RPMI8226 (cell line): ENCODE data around the gene LDB2.
A peak's percentile ranks its signal among the peaks of the same experiment; 100 is the strongest.

Experiments used
- DNase-seq: peaks from one replicate; pipeline ENCODE4 v3.0.0-alpha.2; 2015

Gene LDB2

DNA sequence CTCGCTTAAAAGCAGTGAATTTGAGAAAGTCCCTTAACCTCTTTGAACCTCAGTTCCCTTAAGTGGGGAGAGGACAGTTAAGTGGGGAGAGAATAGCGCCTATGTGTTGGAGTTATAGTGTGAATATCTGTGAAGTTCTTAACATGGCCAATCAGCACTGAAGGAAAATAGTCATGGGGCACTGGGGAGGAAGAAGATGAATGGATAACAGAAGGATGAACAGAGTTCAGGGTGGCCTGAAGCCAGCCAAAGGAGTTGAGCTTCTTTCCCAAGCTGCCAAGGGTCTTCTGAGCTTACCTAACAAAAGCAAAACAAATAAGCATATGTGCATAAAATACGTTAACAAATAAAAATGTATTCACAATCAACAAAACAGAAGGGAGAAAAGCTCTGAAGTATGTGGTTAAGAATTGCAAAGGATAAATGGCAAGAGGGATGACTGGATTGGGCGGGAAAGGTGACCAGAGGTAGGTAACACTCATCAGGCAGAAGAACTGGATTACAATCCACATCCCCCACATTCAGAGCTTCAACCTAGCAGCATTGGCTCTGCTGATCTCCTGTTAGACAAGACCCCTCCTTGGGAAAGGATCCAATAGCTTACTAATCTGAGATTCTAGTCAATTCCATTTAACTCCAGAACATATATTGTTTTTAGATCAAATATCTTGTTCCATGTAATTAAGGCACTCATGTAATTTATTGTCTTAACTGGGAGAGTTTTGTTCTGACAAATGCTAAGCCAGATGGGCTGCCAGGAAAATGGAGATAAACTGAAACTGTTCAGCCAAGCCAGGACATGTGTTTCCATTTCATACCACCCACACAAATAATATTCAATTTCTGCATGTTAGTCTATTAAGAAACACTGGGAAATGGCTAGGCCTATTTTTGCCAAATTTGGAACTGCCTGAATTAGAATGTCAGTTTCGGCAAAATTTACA, 221.2 kb downstream of the LDB2 start:
- no peak for DNase-seq

DNA sequence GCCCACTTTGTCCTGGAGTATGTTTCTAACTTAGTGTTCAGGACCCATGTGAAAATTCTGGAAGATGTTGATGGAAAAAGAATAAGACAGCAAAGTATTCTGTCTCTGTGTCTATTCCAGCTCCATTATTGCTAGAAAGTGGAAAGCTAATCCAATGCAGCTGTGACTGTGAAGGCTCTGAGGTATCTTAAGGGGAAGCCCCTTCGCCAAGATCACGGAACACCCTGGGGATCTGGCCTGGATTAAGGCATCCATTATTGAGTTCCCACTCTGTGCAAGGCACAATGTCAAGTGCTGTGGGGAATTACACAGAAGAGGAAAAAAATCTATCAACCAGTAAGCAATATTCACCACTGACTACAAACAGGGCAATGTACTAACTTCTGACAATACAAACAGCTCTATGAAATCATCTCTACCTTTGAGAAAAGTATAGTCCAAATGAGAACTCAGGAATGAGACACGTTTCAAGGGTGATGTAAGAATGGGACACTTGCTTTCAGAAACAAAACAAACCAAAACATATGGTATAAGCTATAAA, 222.1 kb downstream of the LDB2 start:
- no peak for DNase-seq

DNA sequence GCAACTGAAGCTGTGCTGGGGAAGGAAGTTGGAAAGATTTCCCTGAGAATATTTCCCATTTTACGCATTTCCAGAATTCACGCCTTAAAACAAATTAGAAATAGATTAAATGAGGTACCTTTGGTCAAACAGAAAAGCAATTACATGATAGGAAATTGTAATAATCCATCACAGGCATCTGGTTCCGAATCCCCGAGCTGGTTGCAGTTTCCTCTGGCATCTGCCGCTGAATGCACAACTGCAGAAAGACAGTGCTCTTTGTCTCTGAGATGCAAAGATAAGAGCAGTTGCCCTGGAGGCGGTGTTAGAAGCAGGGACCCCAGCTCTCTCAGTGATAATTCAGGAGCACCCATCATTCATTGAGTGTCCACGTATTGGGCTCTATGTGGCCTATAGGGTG, 224.4 kb downstream of the LDB2 start:
- no peak for DNase-seq

DNA sequence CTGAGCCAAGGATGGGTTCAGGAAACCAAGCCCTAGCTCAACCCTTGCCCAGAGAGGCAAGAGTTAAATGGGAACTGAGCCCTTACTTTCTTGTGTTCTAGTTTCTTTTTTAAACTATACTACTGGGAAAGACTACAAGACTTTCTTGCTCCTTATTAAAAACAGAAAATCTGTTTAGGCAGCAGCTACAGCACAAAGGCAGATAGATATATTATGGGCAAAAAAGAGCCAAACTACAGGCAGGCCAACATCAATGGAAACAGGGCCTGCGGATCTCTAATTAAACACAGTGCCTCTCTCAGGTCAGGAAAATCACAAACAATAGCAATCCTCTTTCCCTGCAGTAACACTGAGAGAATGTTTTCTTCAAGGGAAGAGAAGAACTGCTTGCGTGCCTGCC, 226.0 kb downstream of the LDB2 start:
- no peak for DNase-seq

DNA sequence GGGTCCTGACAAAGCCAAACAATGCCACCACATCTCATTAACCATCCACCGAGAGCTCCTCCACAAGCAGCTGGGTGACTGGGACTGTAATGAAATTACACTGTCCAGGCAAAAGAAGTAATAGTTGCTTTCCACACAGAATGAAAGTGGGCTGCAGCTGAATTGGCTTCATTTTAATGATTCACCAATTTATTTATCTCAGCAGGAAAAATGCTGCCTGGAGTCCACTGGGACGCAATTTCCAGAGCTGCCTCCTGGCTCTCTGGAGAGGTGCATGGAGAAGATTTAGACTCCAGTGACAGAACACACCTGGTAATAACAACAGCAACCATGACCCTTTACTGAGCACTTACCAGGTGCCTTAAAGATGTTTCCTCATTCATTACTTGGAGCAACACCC, 226.7 kb downstream of the LDB2 start:
- DNase-seq, result no peak

DNA sequence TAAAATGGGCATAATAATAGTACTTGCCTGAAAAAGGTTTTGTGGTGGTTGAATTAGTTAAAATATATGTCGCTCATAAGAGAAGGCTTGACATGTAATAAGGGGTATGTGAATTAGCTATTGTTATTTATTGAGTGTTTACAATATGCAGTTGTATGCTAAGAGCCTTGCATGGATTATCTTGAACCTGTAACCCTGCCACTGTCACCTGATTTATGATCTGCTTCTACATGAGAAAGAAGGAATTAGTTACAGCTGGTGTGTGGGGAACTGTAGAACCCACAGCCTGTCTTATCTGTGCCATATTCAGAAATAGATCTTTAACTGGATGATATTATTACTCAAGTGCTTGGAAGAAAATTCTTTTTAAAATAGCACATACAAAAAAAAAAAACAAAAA, 227.7 kb downstream of the LDB2 start:
- no peak for DNase-seq

DNA sequence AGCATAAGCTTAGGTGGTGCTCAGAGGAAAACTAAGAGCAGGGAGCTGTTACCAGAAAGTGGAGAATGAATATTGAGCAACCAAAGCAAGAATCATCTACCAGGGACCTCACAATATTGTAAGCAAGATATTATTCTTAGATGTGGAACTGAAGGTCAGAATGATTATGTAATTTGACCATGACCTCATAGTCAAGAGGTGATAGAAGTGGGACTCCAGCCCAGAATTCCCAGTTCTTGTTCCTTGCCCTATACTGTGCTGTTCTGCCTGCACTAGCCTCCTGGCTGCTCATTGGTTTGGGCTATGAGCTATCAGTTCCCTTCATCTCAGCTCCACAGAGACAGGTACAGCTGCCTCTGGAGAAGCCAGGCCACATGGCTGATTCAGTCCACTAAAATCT, 229.4 kb downstream of the LDB2 start:
- no peak for DNase-seq

DNA sequence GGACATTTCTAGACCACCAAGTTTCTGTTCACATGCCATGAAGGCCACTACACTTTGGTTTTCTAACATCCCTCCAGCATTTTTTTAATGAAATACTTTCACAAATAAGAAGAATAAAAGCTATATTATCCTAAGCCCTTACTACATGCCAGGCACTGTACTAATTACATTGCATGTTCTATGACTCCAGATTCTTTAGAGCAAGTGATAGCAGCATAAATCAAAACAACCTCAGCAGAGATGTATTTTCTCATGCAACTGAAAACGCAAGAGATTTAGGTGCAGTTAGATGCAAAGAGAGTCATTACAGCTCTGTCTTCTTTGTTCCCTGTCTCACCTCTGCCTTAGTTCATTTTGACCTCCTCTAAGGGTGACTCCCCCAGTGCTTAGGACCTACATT, 230.0 kb downstream of the LDB2 start:
- DNase-seq, result no peak

DNA sequence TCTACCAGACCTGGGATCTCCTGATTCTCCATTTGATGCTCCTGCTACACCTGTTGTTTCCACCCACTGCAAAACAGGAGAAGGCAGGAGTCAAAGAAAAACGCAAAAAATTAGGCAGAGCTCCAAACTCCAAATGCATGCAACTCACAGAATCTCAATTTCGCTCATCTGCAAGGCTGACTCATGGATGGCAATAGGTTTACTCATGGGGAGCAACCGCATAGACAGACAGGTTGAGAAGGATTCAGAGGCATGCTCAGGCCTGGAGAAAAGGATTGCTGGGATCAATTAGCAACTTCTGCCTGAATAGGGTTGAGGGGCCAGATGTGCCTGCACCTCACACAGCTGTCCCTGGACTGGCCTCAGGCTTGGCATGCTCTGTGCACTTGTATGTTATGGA, 231.0 kb downstream of the LDB2 start:
- DNase-seq, result no peak

DNA sequence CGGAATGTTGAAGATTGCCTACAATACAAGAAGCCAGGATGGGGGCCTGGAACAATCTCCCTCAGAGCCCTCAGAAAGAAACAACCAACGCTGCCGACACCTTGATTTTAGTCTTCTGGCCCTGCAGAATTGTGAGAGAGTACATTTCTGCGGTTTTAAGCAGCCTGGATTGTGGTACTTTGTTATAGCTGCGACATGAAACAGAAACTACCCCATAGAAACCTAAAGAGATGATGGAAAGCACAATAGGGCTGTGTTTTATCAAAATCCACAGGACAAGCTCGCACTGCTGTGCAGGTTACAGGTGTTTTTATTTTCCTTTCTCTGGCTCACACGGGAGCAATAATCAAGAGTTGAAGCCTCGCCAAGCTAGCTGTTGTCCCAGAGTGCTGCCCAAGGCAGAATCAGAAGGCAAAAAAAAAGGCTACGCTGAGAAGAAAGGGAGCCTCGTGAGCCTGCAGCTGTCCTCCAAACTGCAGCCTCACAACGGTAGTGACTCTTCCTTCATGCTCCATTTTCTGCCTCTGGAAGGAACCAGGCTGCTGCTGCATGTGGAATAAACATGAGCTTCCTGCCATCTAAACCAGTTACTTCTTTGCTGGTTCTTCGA, 232.4 kb downstream of the LDB2 start:
- peak; percentile 2 for DNase-seq

DNA sequence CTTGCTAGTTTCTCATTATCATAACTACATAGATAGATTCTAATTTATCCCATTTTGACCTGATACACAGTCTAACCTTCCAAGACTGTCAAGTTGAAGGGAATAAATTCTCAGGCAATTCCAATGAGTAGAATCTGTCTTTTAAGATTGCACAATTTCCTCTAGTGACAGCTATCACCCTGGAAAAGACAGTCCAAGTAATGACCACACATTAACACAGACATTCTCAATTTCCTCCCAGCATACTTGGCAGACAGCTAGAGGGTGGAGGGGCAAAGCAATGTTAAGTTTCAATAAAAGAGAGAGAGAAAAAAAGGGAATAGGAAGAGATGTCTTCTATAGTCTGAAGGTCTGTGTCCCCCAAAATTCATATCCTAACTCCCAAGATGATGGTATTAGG, 234.7 kb downstream of the LDB2 start:
- DNase-seq, result no peak

DNA sequence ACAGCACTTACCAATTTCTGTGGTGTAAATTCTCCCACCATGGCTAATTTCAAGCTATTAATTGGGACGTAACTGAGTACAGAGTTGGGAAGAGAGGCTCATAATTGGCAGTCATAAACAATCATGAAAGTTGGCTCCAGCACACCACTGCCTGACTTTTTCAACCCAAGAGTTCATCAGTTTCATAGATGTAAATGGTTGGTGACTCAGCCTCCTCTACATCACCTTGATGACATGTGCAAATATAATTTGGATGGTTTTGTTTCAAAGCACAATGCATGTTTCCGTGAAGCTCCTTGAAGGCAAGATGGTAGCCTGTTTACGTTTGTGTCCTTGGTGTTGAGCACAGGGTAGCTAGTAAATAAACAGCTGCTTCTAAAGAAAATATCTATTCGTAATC, 235.1 kb downstream of the LDB2 start:
- no peak for DNase-seq

DNA sequence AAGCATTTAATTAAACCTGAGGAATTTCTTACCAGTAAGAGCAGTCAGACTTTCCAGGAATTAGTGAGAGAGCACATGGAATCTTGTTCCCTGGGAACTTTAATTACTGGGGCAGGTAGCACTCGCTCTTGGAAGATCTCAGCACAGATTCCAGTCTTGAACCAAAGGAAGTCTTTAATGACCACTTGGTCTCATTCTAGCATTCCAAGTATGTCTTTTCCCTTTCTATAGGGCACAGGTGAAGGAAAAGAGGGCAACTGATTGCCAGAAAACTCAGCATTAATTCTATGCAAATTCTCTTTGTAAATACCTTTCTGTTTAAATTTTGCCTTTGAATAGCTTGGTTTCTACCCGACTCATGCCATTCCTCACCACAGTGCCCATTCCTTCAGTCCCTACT, 236.6 kb downstream of the LDB2 start:
- DNase-seq, result no peak

DNA sequence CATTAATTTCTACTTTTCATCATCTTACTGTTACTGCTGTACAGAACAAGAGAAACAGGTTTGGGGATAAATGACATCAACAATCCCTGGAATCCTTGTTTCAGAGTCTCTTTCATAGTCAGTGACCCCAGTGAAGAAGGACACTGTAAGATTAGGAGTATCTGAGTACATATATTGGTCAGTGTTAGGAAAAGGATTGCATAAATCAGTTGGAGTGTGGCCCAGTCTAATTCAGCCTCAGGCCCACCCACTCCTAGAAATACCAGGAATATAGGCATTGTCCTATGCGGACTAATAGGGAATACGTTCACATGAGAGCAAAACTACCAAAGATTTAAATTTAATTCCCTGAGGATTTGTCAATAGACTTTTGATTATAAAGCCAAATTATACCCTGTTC, 237.8 kb downstream of the LDB2 start:
- no peak for DNase-seq

DNA sequence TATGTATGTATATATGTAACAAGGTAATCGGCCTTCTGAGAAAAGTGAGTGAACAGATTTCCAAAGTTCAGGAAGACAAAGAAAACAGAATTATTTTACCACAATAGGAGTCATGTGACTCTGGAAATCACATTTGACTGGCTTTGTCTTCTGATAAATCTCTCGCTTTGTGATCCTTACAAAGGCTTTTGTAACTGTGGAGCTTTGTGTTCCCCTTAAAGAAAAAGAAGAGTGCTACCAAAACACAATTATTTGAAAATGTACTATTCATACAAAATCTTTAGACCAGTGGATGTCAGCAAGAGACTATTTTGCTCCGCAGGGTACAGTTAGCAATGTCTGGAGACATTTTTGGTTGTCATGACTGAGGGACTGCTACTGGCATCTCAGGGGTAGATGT, 238.8 kb downstream of the LDB2 start:
- DNase-seq, result no peak

DNA sequence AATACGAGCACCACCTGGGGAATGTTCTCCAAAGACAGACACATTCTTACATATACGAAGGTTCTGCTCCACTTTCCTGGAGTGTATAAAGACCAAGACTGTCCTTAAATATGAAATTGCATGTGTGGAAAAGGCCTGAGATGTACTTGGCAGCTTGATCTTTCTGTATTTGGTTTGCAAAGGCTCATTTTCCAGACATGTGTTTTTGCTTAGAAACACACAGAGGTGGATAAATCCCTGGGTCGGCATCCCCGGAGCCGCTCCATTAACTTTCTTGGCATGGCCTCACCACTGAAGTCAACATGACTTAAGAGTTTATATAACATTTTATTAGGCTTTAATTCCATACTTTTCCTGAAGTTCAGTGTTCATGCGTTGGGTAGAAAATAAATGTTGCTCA, 239.4 kb downstream of the LDB2 start:
- no peak for DNase-seq

DNA sequence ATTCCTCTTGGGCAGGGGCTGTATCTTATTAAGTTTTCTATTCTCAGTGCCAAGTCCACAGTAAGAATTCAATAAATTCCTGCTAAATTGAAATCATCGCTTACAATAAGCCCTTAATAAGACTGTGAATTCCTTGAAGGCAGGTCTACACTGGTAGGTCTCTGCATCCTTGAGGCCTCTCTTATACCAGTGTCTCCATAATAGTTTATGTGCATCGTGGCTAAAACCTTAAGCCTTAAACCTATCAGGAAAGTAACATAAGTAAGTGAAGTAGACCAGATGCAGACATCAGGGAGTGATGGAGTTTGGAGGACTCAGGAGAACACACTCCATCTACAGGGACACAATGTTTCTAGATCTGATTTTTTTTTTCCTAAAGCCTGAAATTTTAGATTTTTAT, 240.3 kb downstream of the LDB2 start:
- DNase-seq, result no peak

DNA sequence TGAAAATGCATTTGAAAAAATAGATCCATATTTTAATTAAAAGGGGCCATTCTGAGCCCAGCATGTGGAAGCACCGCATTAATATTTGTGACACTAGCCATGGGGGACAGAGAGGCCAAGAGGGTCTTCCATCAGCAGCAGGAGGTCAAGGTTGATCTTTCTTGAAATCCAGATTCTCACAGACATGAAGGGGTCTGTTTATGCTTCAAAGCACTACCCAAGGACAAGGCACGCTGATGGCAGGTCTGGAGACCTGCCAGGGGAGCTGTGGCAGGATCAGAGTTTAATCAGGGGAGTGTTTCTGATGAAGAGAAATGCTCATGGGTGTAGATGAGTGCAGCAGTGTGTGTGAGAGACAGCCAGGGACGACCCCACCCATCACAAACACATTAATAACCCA, 243.3 kb downstream of the LDB2 start:
- no peak for DNase-seq

DNA sequence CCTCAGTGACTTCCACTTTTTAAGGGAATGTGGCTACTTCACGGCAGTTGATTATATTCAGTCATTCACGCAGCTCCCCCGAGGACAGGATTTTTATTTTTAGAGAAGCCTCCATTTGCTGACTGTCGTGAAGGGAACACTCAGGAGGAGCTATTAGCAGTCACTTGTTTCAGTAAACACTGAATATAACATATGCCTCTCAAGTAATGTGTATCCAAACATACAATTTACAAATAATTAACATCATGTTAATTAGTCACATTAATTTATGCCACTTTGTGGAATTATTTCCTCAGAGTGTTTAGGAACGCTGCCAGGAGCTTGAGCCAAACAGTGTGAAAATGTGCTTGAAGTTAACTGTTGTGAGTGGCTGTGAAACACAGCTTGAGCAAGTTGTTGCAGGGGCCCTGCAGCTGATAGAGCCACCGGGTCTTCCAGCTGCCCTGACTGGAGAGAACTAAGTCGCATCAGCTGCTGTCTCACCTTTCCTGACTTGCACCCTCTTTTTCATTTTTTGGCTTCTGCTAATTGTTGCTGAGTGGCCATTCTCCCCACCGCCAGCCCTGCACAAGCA, 245.6 kb downstream of the LDB2 start:
- no peak for DNase-seq

DNA sequence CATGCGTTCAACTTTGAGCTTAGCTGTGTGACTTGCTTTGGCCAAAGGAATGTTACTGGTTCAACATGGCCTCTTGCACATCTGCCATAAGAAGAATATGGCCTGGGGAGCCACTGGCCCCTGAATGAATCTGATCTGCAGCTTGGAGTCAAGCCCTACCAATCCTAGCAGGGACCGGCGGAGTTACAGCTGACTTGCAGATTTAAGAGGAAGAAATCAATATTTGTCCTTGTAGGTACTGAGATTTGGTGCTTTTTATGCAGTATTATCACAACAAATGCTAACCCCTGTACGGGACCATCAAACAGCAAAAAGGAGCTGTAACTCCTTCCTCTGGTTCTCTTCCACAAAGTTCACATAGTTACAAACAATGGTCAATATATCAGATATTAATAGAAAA, 252.0 kb downstream of the LDB2 start:
- DNase-seq, result no peak

DNA sequence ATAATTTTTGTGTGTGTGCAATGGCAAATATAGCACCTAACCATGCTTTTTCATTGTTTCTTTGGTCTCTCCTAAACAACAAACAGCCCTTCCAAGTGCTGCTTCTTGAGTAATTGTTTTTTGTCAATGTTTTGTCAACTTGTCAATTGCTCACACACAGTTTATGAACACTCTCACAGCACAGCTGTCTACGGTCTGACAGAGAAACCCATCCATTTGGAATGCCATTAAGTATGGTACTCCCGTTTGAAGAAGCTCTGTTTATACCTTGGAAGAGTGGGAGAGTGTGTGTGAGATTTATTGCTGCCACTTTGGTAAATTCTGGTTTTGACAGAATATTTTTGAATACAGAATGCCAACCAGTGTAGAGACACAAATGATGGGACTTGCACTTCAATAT, 254.6 kb downstream of the LDB2 start:
- DNase-seq, result no peak

DNA sequence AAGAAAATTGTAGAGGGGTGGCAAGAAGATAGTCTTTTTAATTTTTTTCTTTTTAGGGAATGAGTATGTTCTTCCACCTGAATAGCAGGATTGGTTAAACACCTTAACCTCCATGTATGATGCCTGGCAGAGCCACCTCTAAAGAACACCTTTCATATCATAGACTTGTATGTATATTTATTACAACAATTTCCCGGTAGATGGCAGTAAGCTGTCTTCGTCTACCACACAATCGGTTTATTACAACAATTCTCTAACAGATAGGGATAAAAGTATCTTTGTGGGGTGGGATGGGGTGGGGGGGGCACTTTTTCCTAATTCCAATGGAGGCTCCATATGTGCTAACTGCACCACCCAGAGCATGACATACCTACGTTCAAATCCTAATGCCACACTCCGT, 255.5 kb downstream of the LDB2 start:
- no peak for DNase-seq

DNA sequence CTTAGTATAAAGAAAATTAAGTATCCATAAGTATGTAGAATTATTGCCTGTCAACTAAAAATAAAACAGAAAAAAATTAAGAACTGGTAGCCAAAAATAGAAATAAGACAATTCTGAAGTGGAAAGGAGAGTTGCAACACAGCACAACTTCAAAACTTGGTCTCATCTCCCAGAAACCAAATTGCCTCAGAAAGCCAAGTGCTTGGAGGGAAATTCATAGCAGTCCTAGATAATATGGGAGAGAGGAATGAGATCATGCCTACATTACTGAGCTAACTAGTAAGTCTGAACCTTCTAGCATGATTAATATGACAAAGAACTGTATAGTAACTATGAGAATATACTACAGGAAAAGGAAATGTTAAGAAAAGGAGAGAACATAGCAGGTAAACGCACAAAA, 256.5 kb downstream of the LDB2 start:
- DNase-seq, result no peak
